GM12892 (cell line): ENCODE results near the gene ATXN1.
A peak's percentile ranks its signal among the peaks of the same experiment; 100 is the strongest.

ENCODE experiments used
- POLR2A ChIP-seq: IDR thresholded peaks from 2 replicates; pipeline ENCODE4 v1.6.1; 2011; ENCODE audit warnings: low read depth, low read length, control low read depth
- POLR2AphosphoS5 ChIP-seq: IDR thresholded peaks from 2 replicates; pipeline ENCODE4 v1.6.1; 2011; ENCODE audit warnings: low read depth, low read length, control low read depth
- TAF1 ChIP-seq: IDR thresholded peaks from 2 replicates; pipeline ENCODE4 v1.6.1; 2011; ENCODE audit warnings: low read depth, mild to moderate bottlenecking, control low read depth, low read length, borderline replicate concordance

GRCh38 chr6:16493112-16493511, 268.1 kb downstream of the ATXN1 start:
- TF ChIP-seq POLR2A (0 out of 2 replicates have a peak, but pooled peaks have one; percentile 45), POLR2AphosphoS5 (no peak), TAF1 (peak; percentile 14; the same call in 1 of the 2 replicates)
